CD4-positive, alpha-beta T cell treated with Interleukin-15 for 1 hour (primary cell): ENCODE data around the gene RIOK3.
"Not testable (repeated sequence)": the region's sequence is repeated elsewhere in the genome, so short reads cannot be mapped to it uniquely, and the experiment has no call there.

Source experiments
- DNase-seq: peaks from one replicate; pipeline ENCODE4 v3.0.0-alpha.2; 2020

RIOK3 gene

DNA sequence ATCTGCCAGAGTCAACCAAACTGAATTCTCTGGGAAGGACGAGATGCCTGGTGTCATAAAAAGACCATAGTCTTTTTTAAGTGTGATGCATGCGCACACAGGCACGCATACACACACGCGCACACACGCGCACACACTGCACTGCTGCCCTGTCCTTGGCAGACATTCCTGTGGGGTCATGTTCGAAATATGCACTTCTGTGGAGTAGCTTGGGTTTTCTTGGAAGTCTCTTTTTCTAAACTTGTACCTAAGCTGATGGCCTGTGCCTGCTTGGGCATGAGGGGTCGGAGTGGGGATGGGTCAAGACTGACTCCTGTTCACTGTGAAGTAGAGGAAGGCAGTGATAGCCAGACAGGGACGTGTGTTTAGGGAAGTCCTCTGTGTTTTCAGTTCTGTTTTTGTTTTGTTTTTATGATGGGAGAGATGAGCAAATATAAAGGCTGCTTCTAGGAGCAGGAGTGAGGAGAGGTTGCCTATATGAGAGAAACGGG lies 46.2 kb downstream of the RIOK3 start:
- no peak for DNase-seq

DNA sequence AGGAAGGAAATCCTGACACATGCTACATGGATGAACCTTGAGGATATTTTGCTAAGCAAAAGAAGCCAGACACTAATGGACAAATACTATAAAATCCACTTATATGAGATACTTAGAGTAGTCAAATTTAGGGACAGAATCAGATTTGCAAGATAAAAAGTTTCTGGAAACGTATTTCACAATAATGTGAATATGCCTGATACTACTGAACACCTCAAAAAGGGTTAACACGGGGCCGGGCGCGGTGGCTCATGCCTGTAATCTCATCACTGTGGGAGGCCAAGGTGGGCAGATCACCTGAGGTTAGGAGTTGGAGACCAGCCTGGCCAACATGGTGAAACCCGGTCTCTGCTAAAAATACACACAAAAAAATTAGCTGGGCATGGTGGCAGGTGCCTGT lies 48.5 kb downstream of the RIOK3 start:
- no peak for DNase-seq

DNA sequence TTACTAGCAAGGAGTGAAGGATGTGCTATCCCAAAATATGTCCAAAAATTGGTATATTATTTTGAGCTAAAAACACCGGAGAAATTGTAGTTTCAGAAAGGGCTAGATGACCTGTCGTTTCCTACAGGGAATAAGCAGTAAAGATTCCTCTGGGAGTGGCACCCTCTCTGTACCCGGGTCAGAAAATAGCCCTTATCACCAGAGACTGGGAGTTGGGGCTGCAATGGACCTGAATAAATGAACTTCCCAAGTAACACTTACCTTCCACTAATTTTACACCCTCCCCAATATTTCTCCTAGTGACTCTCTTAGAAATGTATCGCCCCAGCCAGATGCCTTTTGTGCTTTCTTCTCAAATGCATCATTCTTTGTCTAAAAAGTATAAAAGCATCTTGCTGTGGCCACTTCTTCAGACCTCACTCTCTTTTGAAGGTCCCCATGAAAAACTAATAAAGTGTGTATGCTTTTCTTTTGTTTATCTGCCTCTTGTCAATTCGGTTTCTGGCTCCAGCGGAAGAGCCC lies 49.5 kb downstream of the RIOK3 start:
- DNase-seq, result no peak

DNA sequence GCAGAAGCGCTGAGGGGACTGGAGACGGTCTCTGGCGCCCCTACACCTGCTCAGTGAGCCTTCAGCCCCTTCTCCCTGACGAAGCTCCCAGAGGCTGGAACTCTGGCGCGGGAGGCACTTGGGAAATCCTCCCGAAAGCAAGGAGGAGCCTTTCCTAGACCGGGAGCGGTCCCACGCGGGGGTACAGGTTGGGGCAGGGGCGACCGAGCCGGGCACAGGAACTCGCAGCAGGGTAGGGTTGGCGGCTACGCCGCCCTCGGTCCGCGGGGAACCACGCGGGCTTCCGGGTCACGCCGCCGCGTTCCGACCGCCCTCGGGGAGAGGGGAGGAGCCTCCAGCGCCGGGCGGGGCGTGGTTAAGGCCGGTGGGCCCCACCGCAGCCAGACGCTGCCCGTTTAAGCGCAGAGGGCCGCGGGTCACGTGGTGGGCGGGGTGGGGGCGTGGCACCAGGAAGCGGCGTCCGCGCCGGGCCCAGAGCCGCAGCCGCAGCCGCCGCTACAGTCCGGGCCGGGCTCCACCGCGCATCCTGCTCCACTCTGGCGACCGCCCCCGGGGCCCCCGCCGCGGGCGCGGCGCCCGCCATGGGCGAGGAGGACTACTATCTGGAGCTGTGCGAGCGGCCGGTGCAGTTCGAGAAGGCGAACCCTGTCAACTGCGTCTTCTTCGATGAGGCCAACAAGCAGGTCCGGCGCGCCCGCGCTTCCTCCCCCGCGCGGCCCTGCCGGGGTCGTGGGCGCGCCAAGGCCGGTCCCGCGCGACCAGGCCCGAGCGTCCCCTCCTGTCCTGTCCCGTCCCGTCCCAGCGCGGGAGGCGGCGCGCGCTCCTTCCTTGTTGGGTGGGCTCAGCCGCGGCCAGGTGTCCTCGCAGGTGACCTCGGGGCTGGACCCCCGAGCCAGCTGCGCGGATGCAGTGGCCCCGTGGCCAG lies 50.2 kb downstream of the RIOK3 start, which contains the start of gene RMC1:
Gene RMC1 (plus strand): TSS at position 474 of the 925 bp plus-strand sequence. CDS start 108 bp downstream, at position 582.
- DNase-seq, result peak; percentile 95

DNA sequence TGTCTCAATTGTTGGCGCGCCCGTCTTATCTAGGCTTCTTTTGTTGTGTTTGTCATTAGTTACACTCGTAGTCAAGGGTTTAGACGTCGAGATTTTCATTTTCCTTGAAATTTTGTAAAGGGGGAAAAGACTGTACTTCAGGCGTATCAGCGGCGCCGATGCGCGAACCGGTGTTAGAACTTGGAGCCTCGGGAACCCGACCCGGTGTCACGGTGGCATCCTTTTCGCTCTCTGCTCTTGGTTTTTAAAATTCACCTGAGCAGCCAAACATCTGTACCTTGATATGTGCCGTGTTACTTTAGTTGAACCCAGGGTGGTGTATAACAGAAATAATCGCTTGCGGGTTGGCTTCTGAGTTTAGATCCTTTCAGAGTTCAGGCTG lies 50.9 kb downstream of the RIOK3 start:
- no peak for DNase-seq

DNA sequence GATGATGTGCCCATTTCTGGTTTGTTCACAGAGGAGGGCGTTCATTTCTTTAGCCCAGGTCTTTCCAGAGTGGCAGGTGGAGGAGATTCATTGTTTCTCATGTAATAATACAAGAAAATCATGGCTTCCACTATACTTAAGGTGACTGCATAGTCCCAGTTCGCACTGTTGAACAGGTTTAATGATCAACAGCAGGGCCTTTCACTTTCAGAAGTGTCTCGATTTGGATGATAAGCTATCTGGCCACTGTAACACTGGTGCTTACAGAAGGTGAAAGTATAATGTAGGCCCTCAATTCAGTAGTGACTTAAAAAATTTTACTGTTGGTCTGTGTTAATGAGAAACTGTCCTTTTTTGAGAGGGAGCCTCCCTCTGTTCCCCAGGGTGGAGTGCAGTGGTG lies 51.6 kb downstream of the RIOK3 start:
- DNase-seq, result no peak

DNA sequence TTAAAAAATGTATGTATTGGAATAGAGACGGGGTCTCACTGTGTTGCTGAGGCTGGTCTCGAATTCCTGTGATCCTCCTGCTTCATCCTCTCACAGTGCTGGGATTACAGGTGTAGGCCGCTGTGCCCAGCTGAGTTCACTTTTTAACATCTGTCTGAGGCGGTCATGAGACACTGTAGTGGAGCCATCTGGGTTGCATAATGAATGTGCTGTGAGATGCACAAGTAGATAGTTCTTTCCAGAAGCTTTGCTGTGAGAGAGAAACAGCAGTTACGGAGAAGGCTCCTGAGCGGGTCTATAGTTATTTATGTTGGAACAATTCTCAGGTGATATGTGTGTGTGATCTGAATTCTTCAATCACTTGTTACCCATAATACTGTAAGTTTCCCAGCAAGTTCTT lies 53.3 kb downstream of the RIOK3 start:
- DNase-seq, result no peak

DNA sequence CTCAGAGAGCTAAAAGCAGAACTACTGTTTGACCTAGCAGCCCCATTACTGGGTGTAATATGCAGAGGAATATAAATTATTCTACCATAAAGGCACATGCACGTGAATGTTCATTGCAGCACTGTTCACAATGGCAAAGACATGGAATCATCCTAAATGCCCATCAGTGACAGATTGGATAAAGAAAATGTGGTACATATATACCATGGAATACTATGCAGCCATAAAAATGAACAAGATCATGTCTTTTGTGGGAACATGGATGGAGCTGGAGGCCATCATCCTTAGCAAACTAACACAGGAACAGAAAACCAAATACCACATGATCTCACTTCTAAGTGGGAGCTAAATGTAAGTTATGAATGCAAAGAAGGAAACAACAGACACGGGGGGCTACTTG lies 57.8 kb downstream of the RIOK3 start:
- DNase-seq, result not testable (repeated sequence)

DNA sequence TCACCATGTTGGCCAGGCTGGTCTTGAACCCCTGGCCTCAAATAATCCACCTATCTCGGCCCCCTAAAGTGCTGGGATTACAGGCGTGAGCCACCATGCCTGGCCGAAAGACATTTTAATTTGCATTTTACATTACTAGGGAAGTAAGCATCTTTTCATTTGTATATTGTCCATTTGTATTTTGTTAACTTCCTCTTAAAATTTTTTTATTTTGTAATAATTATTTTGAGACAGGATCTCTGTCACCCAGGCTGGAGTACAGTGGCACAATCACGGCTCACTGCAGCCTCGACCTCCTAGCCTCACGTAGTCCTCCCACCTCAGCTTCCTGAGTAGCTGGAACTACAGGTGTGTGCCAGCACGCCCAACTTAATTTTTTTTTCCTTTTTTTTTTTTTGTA lies 59.1 kb downstream of the RIOK3 start:
- not testable (repeated sequence) for DNase-seq

DNA sequence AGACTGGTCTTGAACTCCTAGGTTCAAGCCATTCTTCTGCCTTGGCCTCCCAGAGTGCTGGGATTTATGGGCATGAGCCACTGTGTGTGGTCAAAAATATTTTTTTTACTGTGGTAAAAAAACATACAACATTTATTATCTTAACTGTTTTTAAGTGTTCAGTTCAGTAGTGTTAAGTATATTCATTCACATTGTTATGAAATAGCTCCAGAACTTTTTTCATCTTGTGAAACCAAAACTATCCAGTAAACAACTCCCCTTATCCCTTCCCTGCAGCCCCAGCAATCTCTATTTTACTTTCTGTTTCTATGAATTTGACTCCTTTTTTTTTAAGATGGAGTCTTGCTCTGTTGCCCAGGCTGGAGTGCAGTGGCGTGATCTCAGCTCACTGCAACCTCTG lies 59.6 kb downstream of the RIOK3 start:
- DNase-seq, result no peak

DNA sequence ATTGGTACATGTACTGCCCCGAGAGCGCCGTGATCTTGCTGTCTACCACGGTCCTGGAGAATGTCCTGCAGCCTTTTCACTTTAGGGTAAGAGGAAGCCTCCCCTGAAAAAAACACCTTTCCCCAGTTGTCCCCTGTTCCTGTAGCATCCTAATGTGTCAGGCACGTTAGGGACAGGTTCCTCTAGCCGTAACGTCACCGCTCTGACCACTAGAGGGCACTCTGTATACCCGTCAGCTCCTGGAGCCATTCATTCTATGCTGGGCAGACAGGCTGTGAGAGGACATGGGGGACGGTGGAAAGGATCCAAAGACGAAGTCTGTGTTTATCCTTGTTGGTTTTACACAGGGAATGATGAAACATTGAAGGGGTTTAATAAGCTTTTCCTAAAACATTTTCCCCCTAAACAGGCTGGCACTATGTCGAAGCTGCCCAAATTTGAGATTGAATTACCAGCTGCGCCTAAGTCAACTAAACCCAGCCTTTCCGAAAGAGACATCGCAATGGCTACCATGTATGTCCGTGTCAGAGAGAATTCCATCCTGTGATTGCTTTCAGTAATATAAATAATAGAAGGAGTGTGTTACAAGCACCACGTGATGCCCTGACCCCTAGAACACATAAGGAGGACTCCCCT lies 62.9 kb downstream of the RIOK3 start:
- DNase-seq, result peak; percentile 71

DNA sequence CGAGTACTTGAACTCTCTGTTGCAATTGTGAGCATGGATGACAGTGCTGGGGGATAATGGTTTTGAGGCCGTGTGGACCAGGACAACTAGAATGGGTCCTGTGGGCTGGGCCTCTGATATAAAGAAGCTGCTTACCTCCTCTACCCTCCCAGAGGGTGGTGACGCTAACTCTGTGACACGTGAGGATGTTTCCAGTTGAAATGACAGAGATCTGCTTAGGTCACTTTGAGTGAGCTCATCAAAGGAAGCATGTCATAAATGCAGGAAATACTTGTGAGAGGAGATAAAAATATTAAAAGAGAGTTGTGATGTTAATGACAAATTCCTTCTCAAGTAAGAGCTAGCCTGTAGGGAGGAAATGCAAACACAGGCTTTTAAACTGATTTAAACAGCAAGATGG lies 66.6 kb downstream of the RIOK3 start:
- DNase-seq, result no peak

DNA sequence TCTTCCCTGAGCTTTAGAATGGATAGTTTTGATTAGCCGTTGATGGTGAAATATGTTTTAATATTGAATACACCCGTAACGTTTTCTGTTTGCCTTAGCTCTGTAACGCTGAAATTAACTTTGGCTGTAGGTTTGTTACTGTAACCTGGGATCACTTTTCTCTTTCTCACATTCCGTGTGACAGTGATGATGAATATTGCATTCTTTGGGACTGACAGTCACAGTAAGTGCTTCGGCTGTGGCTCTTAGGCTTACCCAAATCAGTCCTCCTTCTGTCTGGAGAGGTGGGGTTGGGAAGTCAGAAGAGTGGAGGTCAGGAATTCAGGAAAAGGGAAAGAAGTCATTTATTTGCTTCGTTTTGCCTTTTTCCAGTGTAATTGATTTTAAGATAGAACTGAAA lies 68.2 kb downstream of the RIOK3 start:
- no peak for DNase-seq

DNA sequence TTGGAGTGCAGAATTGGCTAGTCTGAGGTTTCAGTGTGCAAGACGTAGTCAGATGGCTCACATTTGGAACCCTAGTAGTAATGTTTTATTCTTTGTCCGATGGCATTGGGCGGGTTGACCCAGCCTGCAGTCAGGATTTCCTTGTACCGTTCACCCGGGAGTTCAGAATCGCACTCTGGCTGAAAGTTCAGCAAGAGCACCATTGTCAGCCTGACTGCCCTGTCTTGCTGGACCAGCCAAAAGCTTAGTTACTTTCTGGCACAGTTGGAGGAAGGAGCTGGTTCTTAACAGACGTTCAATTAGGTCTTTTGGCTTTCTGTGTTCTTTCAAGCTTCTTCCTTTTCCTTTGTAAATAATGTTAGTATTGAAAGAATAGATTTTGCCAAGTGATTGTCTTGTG lies 68.8 kb downstream of the RIOK3 start:
- no peak for DNase-seq

DNA sequence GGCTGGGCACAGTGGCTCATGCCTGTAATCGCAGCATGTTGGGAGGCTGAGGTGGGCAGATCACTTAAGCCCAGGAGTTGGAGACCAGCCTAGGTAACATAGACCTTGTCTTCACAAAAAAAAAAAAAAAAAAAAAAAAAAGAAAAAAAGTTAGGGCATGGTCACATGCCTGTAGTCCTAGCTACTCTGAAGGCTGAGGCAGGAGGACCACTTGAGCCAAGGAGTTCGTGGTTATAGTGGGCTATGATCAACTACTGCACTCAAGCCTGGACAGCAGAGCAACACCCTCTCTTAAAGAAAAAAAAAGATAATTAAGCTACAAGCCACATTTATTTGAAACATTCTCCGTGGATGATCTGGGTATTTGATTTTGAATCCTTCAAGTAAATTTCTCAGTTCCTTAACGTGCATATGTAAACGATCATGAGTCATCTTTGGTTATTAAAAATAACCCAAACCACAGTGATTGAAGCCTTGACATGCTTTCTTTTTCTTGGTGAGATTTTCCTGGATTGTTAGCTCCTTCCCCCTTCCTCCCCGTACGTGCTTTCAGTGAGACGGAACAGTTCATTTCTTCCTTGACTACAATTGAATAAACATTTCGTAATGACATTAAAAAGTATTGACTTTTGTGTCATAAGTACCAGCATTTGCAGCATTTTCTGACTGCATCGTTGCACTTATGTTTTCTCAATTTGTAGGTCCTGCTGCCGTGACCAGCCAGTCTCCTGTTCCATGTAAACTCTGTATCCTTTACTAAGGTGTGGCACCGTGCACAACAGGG lies 70.5 kb downstream of the RIOK3 start:
- no peak for DNase-seq

DNA sequence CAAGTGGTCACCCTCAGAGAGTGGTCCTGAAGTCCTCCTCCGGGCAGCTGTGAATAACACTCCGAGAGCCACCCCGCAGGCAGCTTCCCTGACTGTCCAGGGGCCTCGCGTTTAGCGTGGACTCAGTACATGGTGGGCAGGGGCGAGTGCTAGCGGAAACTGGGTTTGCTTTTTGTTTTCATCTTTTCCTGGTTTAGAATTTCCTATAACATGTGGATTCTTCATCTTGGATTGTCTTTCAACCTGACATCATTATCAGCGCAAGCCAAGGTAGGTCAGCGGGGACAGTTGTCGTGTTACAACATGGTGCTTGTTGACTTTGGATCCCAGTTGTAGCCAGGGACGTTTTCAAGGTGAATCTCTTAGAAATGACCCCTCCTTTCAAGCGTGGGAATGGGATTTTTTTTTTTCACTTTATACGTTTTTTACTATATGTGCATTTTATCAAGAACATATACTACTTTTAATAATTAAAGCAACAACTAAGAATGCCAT lies 71.2 kb downstream of the RIOK3 start:
- no peak for DNase-seq

DNA sequence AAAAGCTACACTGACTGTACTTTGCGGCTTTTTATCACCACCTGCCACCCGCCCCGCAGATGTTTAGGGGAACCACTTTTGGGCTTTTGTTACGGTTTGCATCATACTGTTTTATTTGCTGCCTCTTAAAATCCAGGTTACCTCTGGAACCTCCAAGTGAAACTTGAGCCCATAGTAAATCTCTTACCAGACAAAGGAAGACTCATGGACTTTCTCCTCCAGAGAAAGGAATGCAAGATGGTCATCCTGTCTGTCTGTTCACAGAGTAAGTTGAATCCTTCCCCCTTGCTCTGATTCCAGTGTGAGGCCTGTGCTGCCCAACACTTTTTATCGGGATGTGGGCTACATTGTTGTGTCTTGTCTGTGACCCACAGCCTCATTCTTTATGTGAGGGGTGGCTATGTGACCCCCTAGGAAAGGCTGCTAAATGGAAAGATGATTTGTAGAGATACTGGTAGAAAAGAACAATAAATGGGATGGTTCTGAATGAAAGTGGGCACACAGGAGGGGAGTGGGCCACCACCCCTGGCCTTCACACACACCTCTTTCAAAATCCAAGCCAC lies 73.5 kb downstream of the RIOK3 start:
- DNase-seq, result no peak

DNA sequence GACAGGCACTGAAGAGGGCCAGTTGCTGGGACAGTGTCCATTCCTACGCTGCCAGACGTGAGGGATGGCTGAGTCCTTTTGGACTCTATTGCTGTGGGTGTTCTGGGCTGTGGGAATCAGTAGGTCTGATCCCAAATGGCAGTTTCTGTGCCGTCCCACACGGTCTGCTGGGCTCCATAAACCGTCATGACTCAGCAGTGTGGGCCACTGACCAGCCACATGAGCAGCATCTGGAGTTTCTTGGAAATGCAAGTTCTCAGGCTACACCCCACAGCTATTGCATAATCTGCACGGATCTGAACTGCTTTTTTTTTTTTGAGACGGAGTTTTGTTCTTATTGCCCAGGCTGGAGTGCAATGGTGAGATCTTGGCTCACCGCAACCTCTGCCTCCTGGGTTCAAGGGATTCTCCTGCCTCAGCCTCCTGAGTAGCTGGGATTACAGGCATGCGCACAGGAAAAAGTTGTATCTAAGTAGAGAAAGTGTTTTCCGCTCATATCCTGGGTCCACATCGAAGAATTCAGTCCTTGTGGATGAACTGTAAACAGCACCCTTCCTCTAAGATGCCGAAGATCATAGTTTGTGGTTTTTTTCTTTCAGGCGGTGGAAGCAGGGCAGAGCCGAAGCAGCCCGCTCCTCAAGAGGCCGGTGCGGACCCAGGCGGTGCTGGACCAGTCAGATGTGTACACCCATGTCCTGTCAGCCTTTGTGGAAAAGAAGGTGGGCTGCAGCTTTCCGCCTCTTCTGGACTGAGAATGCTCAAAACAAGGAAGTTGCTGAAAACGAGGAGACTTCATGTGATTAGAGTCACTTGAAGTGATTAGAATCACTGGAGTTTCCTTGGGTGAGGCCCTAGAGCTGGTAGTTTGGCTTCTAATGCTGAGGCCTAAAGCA lies 75.7 kb downstream of the RIOK3 start:
- no peak for DNase-seq

DNA sequence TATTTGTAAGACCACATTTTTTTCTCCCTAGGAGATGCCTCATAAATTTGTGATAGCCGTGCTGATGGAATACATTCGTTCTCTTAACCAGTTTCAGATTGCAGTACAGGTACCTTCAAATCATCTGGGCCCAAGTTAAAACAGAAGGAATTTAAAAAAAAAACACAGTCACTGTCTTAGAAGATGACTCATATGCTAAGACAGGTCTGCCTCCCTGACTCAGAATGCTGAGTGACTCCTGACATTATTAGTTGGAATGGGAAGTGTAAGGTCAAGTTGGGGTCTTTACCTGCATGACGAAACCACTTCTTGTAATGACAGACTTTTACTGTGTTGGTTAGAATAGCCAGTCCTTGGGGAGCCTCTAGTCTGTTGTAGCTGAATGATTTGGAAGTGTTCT lies 76.5 kb downstream of the RIOK3 start:
- DNase-seq, result no peak

DNA sequence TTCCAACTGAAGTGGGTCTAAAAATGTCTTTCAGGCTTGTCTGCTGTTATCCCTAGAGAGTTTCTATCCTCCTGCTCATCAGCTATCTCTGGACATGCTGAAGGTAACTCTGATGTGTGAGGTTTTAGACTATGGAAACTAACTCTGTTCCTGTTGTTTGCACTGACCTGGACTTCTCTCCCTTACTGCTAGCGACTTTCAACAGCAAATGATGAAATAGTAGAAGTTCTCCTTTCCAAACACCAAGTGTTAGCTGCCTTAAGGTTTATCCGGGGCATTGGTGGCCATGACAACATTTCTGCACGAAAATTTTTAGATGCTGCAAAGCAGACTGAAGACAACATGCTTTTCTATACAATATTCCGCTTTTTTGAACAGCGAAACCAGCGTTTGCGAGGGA lies 77.1 kb downstream of the RIOK3 start:
- no peak for DNase-seq

DNA sequence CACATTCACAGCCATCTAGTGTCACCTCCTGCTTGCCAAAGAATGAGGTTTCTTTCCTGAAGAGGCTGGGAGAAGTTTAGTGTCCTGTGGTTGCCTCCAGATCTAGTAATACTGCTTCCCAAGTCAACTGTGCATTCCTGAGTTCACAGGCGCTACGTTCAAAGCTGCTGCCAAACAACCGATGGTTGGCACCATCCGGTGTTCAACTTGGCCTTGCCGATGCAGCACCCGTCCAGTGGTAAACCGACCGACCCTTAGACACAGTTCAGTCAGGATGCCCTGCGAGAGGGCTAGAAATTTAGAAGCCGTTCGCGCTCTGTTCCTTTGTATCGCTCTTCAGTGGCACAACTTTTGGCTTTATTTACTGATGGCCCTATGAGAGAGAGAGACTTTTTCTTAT lies 78.8 kb downstream of the RIOK3 start:
- no peak for DNase-seq
